SU-DHL-6 (cell line): ENCODE data around the gene AKR1C8.
"Not testable (repeated sequence)": the region's sequence is repeated elsewhere in the genome, so short reads cannot be mapped to it uniquely, and the experiment has no call there.

Source experiments
- H2AFZ ChIP-seq: fragments of 200-600 bp; sonication (generic); 2 replicates; pipeline ENCODE4 v1.6.1; 2014; ENCODE audit warnings: low read depth, mild to moderate bottlenecking, moderate library complexity, mixed read lengths, antibody characterized with exemption, low read length; ENCODE audit not compliant: severe bottlenecking
- H3F3A ChIP-seq: fragments of 200-600 bp; shearing (Covaris generic); 2 replicates; pipeline ENCODE4 v1.6.0; 2016; ENCODE audit warnings: antibody characterized with exemption, mild to moderate bottlenecking; ENCODE audit not compliant: insufficient read depth
- H3K27ac ChIP-seq: fragments of 200-600 bp; sonication (generic); 2 replicates; pipeline ENCODE4 v1.5.1; 2016; ENCODE audit warnings: low read depth, mild to moderate bottlenecking, low read length, moderate library complexity, mixed read lengths
- H3K27me3 ChIP-seq: fragments of 200-600 bp; sonication (generic), shearing (Covaris generic); 2 replicates; pipeline ENCODE4 v1.6.0; 2014; ENCODE audit warnings: mild to moderate bottlenecking, low read length
- H3K36me3 ChIP-seq: fragments of 200-600 bp; sonication (generic); 2 replicates; pipeline ENCODE4 v1.6.1; 2014; ENCODE audit warnings: mild to moderate bottlenecking, low read length, mixed read lengths
- H3K4me2 ChIP-seq: fragments of 300-600, 200-600 bp; shearing (Covaris generic), sonication (generic); 2 replicates; pipeline ENCODE4 v1.6.0; 2014; ENCODE audit warnings: low read length, low read depth, mild to moderate bottlenecking; ENCODE audit not compliant: poor library complexity, severe bottlenecking
- H3K4me3 ChIP-seq: fragments of 200-600 bp; sonication (generic); 2 replicates; pipeline ENCODE4 v1.5.1; 2014; ENCODE audit warnings: antibody characterized with exemption, low read length, mild to moderate bottlenecking, mixed read lengths; ENCODE audit not compliant: insufficient read depth, poor library complexity, severe bottlenecking
- H3K79me2 ChIP-seq: fragments of 200-600 bp; sonication (generic); 2 replicates; pipeline ENCODE4 v1.6.1; 2014; ENCODE audit warnings: mild to moderate bottlenecking, low read length, moderate library complexity; ENCODE audit not compliant: insufficient read depth
- H3K9ac ChIP-seq: fragments of 200-600 bp; sonication (generic); 2 replicates; pipeline ENCODE4 v1.7.0; 2014; ENCODE audit warnings: mild to moderate bottlenecking, low read length
- H3K9me2 ChIP-seq: fragments of 200-600 bp; sonication (generic); replicated peaks from 2 replicates; pipeline ENCODE4 v1.6.1; 2014; ENCODE audit warnings: low read length; ENCODE audit not compliant: insufficient read depth
- H3K9me3 ChIP-seq: fragments of 200-600 bp; sonication (generic); 2 replicates; pipeline ENCODE4 v1.6.1; 2014; ENCODE audit warnings: low read length, mixed read lengths; ENCODE audit not compliant: insufficient read depth
- H4K20me1 ChIP-seq: fragments of 200-600 bp; sonication (generic); 2 replicates; pipeline ENCODE4 v1.6.1; 2014; ENCODE audit warnings: low read depth, mild to moderate bottlenecking, antibody characterized with exemption, low read length, moderate library complexity, mixed read lengths
- CTCF ChIP-seq: fragments of 200-600 bp; sonication (generic); IDR thresholded peaks from one replicate; pipeline ENCODE4 v1.5.1; 2017; ENCODE audit warnings: antibody characterized with exemption, mild to moderate bottlenecking, low read length, moderate library complexity; ENCODE audit not compliant: insufficient read depth, poor library complexity, severe bottlenecking
- EZH2phosphoT487 ChIP-seq: fragments of 200-600 bp; sonication (generic), shearing (Covaris generic); conservative IDR thresholded peaks from 2 replicates; pipeline ENCODE4 v1.6.1; 2018; ENCODE audit warnings: mild to moderate bottlenecking, antibody characterized with exemption, low read length, moderate library complexity, mixed read lengths

The AKR1C8 gene

DNA sequence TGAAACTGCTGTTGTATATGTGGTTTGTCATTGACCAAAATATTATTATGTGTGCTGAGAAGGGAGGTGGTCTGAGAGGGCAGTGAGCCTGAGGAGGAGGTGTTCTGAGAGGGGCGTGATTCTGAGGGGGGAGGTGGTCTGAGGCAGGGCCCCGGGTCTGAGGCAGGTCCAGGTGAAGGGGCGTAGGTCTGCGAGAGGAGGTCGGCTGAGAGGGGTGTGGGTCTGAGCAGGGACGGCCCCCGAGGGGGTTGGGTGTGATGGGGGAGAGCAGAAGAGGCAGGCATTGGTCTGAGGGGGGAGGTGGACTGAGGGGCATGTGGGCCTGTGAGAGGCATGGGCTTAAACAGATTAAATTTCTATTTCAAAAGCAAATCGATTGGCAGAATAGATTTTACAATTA is 44.1 kb upstream of the AKR1C8 start:
- H3K9me3 ChIP-seq, result no peaks in the 10 kb centered on the region
- no peaks in the 10 kb centered on the region for H4K20me1 ChIP-seq
- no peak overlapping the region for H3K4me2 ChIP-seq
- H3K4me3 ChIP-seq, result no peak overlapping the region
- no peaks in the 10 kb centered on the region for H3F3A ChIP-seq
- H2AFZ ChIP-seq, result no peak overlapping the region
- TF ChIP-seq CTCF (no peak), EZH2phosphoT487 (no peak)
- H3K27ac ChIP-seq, result no peak overlapping the region
- no peaks in the 10 kb centered on the region for H3K79me2 ChIP-seq
- no peak overlapping the region for H3K9ac ChIP-seq
- H3K9me2 ChIP-seq, result no peaks in the 10 kb centered on the region
- no peaks in the 10 kb centered on the region for H3K36me3 ChIP-seq
- H3K27me3 ChIP-seq, result no peaks in the 10 kb centered on the region

DNA sequence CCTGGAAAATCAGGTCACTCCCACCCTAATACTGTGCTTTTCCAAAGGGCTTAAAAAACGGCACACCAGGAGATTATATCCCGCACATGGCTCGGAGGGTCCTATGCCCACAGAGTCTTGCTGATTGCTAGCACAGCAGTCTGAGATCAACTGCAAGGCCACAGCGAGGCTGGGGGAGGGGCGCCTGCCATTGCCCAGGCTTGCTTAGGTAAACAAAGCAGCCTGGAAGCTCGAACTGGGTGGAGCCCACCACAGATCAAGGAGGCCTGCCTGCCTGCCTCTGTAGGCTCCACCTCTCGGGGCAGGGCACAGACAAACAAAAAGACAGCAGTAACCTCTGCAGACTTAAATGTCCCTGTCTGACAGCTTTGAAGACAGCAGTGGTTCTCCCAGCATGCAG is 38.0 kb upstream of the AKR1C8 start:
- H3K4me2 ChIP-seq, H3K27ac ChIP-seq, H3K79me2 ChIP-seq, H3K9ac ChIP-seq, H3K9me3 ChIP-seq, H2AFZ ChIP-seq, H3F3A ChIP-seq, H3K4me3 ChIP-seq, H3K9me2 ChIP-seq, H3K36me3 ChIP-seq, H3K27me3 ChIP-seq, H4K20me1 ChIP-seq: not testable (repeated sequence)

- H3K9me3 ChIP-seq, result no peaks in the 10 kb centered on the region
- no peak overlapping the region for H3K27ac ChIP-seq
- TF ChIP-seq CTCF (no peak), EZH2phosphoT487 (no peak)
- no peaks in the 10 kb centered on the region for H3K36me3 ChIP-seq
- no peaks in the 10 kb centered on the region for H4K20me1 ChIP-seq
- H3K9ac ChIP-seq, result no peak overlapping the region
- no peaks in the 10 kb centered on the region for H3F3A ChIP-seq
- no peak overlapping the region for H3K4me3 ChIP-seq
- no peaks in the 10 kb centered on the region for H3K27me3 ChIP-seq
- no peaks in the 10 kb centered on the region for H3K79me2 ChIP-seq
- H3K4me2 ChIP-seq, result no peak overlapping the region
- no peaks in the 10 kb centered on the region for H3K9me2 ChIP-seq
- H2AFZ ChIP-seq, result no peak overlapping the region
Observed at GRCh38 chr10:5219262-5219661, 34.3 kb upstream of the AKR1C8 start.

DNA sequence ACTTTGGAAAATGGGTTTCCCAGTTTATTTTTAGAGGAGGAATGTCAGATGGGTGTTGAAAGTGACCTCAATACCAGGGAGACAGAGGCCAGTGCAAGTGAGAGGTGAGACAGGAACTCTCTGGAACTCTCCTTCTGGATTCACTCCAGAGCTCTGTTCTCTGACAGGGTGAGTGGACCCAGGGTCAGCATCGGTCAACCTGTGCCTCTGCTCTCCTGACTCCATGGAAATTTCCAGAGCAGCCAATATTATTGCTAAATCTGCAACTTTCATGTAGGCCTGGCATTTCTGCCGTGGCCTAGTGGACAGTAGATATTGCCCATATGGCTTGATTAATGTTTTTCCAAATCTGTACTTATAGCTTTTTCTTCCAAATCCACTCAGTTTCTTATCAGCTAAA is 31.9 kb upstream of the AKR1C8 start:
- no peaks in the 10 kb centered on the region for H3K79me2 ChIP-seq
- H3K36me3 ChIP-seq, result no peaks in the 10 kb centered on the region
- no peaks in the 10 kb centered on the region for H3K27me3 ChIP-seq
- no peaks in the 10 kb centered on the region for H4K20me1 ChIP-seq
- no peaks in the 10 kb centered on the region for H3K9me3 ChIP-seq
- no peak overlapping the region for H3K4me2 ChIP-seq
- TF ChIP-seq EZH2phosphoT487 (no peak), CTCF (no peak)
- H3F3A ChIP-seq, result no peaks in the 10 kb centered on the region
- H3K27ac ChIP-seq, result no peak overlapping the region
- H3K9me2 ChIP-seq, result no peaks in the 10 kb centered on the region
- H3K9ac ChIP-seq, result no peak overlapping the region
- H2AFZ ChIP-seq, result no peak overlapping the region
- H3K4me3 ChIP-seq, result no peak overlapping the region
